Activated T-helper 1 cell treated with Interleukin-2 at 50 U/mL for 16 hours (primary cell): Measurements from ENCODE around the gene BAG2.

Experiments used
- DNase-seq: peaks from one replicate; pipeline ENCODE4 v3.0.0-alpha.2; 2020; ENCODE audit warnings: low read depth

BAG2 gene

GRCh38 chr6:57174511-57174907 lies 2.4 kb downstream of the BAG2 start:
- DNase-seq: no peak

DNA sequence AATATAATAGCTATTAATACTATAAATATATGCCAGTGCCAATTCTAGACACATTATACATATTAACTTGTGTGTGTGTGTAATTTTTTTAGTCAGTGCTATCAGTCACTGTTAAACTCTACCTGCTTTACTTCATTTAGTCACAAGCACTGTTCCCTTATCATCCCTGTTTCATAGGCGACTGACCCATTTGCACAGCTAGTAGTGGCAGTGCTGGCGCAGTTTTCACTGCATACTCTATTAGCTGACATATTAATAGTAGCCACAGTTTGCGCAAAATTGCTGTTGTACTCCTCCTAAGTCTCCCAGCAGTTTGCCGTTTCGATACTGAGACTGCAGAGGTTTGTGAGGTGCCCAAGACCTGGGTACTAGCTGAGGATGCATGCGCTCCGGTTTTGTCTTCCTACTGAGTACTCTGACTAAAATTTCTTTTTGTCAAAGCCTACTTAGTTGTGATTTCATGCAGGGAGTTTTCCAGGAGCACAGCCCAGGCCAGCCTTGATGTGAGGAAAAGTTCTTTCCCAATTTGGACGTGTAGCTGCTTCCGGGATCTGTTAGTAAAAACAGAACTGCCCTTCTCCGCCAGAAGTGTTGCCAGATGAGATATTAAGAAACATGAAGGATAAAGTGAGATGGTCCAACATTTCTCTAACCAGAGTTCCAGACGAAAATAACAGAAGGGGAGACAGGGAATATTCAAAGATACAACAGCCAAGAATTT lies 5.6 kb downstream of the BAG2 start:
- DNase-seq: no peak

GRCh38 chr6:57180596-57180995 lies 8.5 kb downstream of the BAG2 start:
- DNase-seq: no peak

- DNase-seq: no peak
Measured at GRCh38 chr6:57182017-57182432, 9.9 kb downstream of the BAG2 start.

DNA sequence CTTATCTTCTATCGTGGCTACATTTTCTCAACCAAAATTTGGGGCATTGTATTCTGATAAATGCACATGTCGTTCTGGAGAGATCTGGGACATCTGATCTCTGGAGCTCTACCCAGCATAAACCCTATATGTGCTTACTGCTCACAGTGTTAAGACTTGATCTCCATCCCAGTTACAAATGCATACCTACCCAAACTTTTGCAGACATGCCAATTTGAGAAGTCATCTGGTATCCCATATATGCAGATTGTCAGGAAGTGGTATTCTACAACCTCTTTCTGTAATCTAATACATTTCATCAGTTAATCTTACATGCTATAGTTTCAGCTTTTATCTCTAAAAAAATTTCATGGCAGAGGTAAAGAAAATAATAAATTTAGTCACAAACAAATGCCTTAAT lies 11.2 kb downstream of the BAG2 start:
- DNase-seq: no peak

- DNase-seq: no peak
Measured at GRCh38 chr6:57190140-57190539, 18.0 kb downstream of the BAG2 start.

DNA sequence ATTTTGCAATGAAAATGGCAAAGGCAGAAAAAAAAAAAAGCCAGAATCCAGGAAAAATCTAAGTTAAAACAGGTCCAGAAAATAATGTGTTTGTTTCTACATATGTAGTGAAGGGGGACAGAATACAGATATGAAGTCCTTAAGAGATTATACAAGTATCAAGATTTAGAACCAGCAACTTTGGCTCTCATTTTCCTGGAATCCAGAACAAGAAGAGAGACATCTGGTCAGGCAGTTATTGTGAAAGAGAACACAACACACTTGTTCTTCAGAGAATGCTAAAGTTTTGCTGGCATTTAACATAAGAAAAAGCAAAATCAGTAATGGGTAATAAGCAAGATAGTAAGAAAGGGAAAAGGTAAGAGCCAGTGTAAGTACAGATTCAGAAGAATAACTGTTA lies 21.1 kb downstream of the BAG2 start:
- no peak for DNase-seq

GRCh38 chr6:57195457-57195856 lies 23.3 kb downstream of the BAG2 start:
- DNase-seq: no peak

DNA sequence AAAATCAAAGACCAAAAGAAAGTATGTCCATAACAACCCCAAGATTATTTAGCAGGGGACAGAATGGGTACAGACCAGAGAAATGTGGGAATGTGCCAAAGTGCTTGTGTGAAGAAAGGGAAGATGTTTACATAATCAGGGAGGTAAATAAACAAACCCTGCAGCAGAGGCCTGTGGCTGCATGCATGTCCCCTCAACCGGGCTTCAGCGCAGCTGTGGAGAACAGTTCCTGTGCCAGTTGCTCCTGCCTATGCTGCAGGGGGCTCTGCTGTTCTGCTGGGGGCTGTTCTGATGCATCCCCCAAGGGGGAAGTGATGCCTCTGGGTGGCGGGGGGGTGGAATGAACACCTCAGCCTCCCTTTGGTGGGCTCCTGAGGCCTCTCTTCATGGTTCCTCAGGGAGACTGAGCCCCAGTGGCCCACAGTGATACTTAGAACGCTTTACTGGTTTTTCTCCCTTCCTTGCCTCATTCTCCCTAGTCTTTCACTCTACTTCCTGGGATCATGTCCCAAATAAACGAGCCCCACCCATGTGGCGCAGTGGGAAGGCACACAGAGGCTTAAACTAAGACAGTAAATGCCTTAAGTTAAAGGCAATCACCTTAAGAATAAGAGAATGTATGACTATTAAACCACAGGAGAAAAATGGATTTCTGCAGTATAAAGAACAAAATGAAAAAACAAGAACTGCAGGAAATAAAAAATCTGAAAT lies 27.0 kb downstream of the BAG2 start:
- no peak for DNase-seq

GRCh38 chr6:57201718-57202117 lies 29.6 kb downstream of the BAG2 start:
- no peak for DNase-seq

- DNase-seq: no peak
Measured at GRCh38 chr6:57205550-57206328, 33.6 kb downstream of the BAG2 start.

GRCh38 chr6:57207141-57207540 lies 35.0 kb downstream of the BAG2 start:
- no peak for DNase-seq

DNA sequence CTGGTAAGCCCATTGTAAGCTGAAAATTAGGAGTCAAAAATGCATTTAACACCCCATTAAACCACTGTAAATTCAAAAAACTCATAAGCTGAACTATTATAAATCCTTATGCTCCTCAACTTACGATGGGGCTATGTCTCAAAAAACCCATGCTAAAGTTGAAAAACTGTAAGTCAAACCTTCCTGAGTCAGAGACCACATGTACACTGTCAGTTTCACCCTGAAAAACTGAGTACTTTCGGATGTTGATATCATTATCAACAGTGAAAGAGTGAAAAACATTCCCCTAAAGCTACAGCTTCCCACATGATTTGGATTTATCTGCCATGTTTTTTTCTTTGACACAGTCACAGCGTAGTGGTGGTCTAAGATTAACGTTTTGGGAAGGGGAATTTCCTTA lies 35.7 kb downstream of the BAG2 start:
- no peak for DNase-seq

DNA sequence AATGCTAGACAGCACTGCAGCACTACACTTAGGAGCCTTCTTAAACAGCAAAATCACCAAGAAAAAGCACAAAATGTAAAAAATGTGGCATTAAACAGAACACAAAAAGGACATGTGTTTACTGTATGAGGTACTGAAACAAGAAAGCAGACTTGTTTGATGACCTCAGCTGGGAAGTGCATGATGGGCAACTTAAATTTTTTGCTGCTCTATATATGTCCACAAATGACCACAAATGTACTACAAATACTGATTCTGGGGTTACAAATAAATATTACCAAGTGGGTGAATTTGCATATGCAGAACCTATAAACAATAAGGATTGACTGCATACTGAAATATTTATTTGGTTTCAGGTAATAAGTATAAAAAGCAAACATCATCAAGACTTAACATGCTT lies 36.9 kb downstream of the BAG2 start:
- no peak for DNase-seq

DNA sequence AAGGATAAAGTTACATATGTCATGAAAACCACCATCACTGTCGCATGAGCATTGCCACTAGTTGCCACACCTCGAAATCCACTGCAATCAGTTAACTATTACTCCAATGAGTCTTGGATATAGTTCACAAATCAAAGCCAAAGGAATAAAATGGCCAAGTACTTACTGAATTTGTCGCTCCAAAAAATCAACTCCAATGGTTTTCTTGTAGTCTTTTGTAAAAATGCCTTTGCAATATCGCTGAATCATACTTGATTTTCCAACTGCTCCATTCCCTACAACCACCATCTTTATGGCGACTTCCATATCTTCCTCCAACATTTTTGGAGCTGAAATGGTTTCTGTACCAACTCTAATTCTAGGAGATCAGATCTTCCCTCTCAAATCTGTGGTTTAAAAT lies 37.9 kb downstream of the BAG2 start:
- no peak for DNase-seq

- no peak for DNase-seq
Measured at GRCh38 chr6:57215260-57215659, 43.1 kb downstream of the BAG2 start.

GRCh38 chr6:57216235-57217101 lies 44.3 kb downstream of the BAG2 start:
- DNase-seq: no peak

DNA sequence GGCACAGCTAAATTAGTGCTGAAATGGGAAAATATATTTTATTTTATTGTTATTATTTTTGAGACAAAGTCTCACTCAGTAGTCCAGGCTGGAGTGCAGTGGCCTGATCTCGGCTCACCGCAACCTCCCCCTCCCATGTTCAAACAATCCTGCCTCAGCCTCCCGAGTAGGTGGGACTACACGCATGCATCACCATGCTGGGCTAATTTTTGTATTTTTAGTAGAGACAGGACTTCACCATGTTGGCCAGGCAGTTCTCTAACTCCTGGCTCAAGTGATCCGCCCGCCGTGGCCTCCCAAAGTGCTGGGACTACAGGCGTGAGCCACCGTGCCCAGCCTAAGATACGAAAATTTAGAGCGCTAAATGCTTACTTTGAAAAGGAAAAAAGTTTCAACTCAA lies 45.1 kb downstream of the BAG2 start:
- DNase-seq: no peak

DNA sequence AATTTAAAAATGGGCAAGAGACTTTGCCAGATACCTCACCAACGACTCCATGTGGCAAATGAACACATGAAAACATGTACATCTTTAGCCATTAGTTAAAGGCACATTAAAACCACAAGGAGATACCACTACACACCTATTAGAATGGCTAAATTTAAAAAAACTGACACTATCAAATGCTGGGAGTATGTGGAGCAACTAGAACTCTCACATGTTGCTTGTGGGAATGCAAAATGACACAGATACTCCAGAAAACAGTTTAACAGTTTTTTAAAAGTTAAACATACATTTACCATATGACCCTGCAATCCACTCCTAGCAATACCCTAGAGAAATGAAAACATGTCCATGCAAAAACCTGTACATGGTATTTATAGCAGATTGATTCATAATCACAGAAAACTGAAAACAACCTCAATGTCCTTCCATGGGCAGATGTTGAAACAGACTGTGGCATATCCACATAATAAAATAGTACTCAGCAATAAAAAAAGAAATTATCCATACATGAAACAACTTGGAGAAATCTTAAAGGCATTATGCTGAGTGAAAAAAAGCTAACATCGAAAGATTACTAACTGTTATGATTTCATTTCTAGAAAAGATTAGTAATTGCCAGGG lies 48.1 kb downstream of the BAG2 start:
- no peak for DNase-seq

- peak; percentile 23 for DNase-seq
Measured at GRCh38 chr6:57221191-57221935, 49.2 kb downstream of the BAG2 start.
